Spinal cord (tissue), 4 donors: Measurements from ENCODE around the gene ZBTB3. TPM values are rescaled to one million over a fixed set of nuclear protein-coding genes. Genes with fewer than 3 reads are reported as not detected.
A peak's percentile ranks its signal among the peaks of the same experiment; 100 is the strongest.

Experiments
- polyA plus RNA-seq, 2 donors: library from polyadenylated mRNA; unstranded; fragments of 120-200 nt; gene quantifications; one replicate each; pipeline ENCODE4 v1.2.1, GENCODE V29; 2013; ENCODE audit not compliant: insufficient read length in 2 of 2
- small RNA-seq: library from RNA; depleted of rRNA; stranded (forward); fragments of <200 nt; gene quantifications from one replicate; pipeline ENCODE3, GENCODE V24; 2014; ENCODE audit warnings: low replicate concordance
- total RNA-seq, 2 donors: library from RNA; depleted of rRNA in 1 of 2; stranded (reverse); fragments of 120-200 nt in 1 of 2; fragments of >200 nt in 1 of 2; gene quantifications; one replicate each; pipeline versions ENCODE4 v1.2.3 to v1.2.4, GENCODE V29; 2013 to 2014

Gene ZBTB3
- total and polyA plus RNA-seq, 4 donors = 6.8 to 15.3 (median 11.6) TPM

Small RNAs within 50 kb of the gene (small RNA-seq; reads per million reads assigned to genes)
- 0.67 reads per million, percentile 67 among the genes with 10 or more reads in this experiment for gene MIR6514

Other genes with a start within 250 kb of the ZBTB3 start
- gene AHNAK, start 207.4 kb downstream of the ZBTB3 start, total RNA-seq = 100 to 1,000 TPM; 247 to 463 TPM
- 10 to 100 TPM; 60.2 to 84.0 TPM for gene AHNAK, start 207.4 kb downstream of the ZBTB3 start, polyA plus RNA-seq
- gene EEF1G, start 180.3 kb downstream of the ZBTB3 start, total RNA-seq = 1,000 to 10,000 TPM in 1 of 2 donors, 100 to 1,000 TPM in 1; 887 to 2,089 TPM
- 1,000 to 10,000 TPM; 1,849 to 2,100 TPM for gene EEF1G, start 180.3 kb downstream of the ZBTB3 start, polyA plus RNA-seq
- 1 to 10 TPM; 4.3 to 9.0 TPM for gene TUT1, start 162.6 kb downstream of the ZBTB3 start, total RNA-seq
- 10 to 100 TPM; 18.4 to 22.1 TPM for gene TUT1, start 162.6 kb downstream of the ZBTB3 start, polyA plus RNA-seq
- gene MTA2, start 152.3 kb downstream of the ZBTB3 start, total RNA-seq = 10 to 100 TPM; 72.9 to 88.0 TPM
- gene MTA2, start 152.3 kb downstream of the ZBTB3 start, polyA plus RNA-seq = 10 to 100 TPM; 82.1 to 91.6 TPM
- 10 to 100 TPM; 10.5 to 30.2 TPM for gene EML3, start 141.4 kb downstream of the ZBTB3 start, total RNA-seq
- gene EML3, start 141.4 kb downstream of the ZBTB3 start, polyA plus RNA-seq = 10 to 100 TPM; 30.3 to 46.3 TPM
- gene ROM1, start 140.9 kb downstream of the ZBTB3 start, total RNA-seq = 10 to 100 TPM in 1 of 2 donors, 1 to 10 TPM in 1; 4.8 to 11.9 TPM
- gene ROM1, start 140.9 kb downstream of the ZBTB3 start, polyA plus RNA-seq = 10 to 100 TPM in 1 of 2 donors, 1 to 10 TPM in 1; 8.7 to 11.1 TPM
- 10 to 100 TPM; 26.6 to 40.5 TPM for gene B3GAT3, start 132.2 kb downstream of the ZBTB3 start, total RNA-seq
- gene B3GAT3, start 132.2 kb downstream of the ZBTB3 start, polyA plus RNA-seq = 10 to 100 TPM; 54.2 to 70.5 TPM
- gene GANAB, start 107.5 kb downstream of the ZBTB3 start, total RNA-seq = 100 to 1,000 TPM; 119 to 161 TPM
- 100 to 1,000 TPM; 169 to 195 TPM for gene GANAB, start 107.5 kb downstream of the ZBTB3 start, polyA plus RNA-seq
- gene INTS5, start 100.9 kb downstream of the ZBTB3 start, total RNA-seq = 10 to 100 TPM; 12.0 to 14.3 TPM
- 10 to 100 TPM; 15.5 to 17.9 TPM for gene INTS5, start 100.9 kb downstream of the ZBTB3 start, polyA plus RNA-seq
- 10 to 100 TPM; 21.4 to 66.0 TPM for gene C11orf98, start 89.0 kb downstream of the ZBTB3 start, total RNA-seq
- gene C11orf98, start 89.0 kb downstream of the ZBTB3 start, polyA plus RNA-seq = 10 to 100 TPM; 61.9 to 63.5 TPM
- 10 to 100 TPM in 1 of 2 donors, 1 to 10 TPM in 1; 6.0 to 13.7 TPM for gene CSKMT, start 88.8 kb downstream of the ZBTB3 start, total RNA-seq
- 1 to 10 TPM; 8.1 to 9.6 TPM for gene CSKMT, start 88.8 kb downstream of the ZBTB3 start, polyA plus RNA-seq
- 10 to 100 TPM in 1 of 2 donors, 1 to 10 TPM in 1; 5.4 to 15.2 TPM for gene UQCC3, start 82.5 kb downstream of the ZBTB3 start, total RNA-seq
- gene UQCC3, start 82.5 kb downstream of the ZBTB3 start, polyA plus RNA-seq = 10 to 100 TPM; 13.7 to 14.3 TPM
- gene LBHD1, start 81.9 kb downstream of the ZBTB3 start, total RNA-seq = 1 to 10 TPM; 2.9 to 6.1 TPM
- gene LBHD1, start 81.9 kb downstream of the ZBTB3 start, polyA plus RNA-seq = 10 to 100 TPM in 1 of 2 donors, 1 to 10 TPM in 1; 7.5 to 10.2 TPM
- 10 to 100 TPM; 32.0 to 89.6 TPM for gene UBXN1, start 75.1 kb downstream of the ZBTB3 start, total RNA-seq
- gene UBXN1, start 75.1 kb downstream of the ZBTB3 start, polyA plus RNA-seq = 100 to 1,000 TPM; 141 to 148 TPM
- gene LRRN4CL, start 64.6 kb downstream of the ZBTB3 start, total RNA-seq = 10 to 100 TPM in 1 of 2 donors, 1 to 10 TPM in 1; 3.2 to 15.0 TPM
- 1 to 10 TPM in 1 of 2 donors, under 1 TPM in 1; 0.40 to 3.2 TPM for gene LRRN4CL, start 64.6 kb downstream of the ZBTB3 start, polyA plus RNA-seq
- 100 to 1,000 TPM; 147 to 179 TPM for gene BSCL2, start 46.7 kb downstream of the ZBTB3 start, total RNA-seq
- gene BSCL2, start 46.7 kb downstream of the ZBTB3 start, polyA plus RNA-seq = 100 to 1,000 TPM; 224 to 261 TPM
- 10 to 100 TPM; 25.6 to 54.8 TPM for gene GNG3, start 46.5 kb downstream of the ZBTB3 start, total RNA-seq
- gene GNG3, start 46.5 kb downstream of the ZBTB3 start, polyA plus RNA-seq = 100 to 1,000 TPM; 288 to 295 TPM
- gene HNRNPUL2, start 26.7 kb downstream of the ZBTB3 start, total RNA-seq = 10 to 100 TPM; 15.3 to 32.6 TPM
- gene HNRNPUL2, start 26.7 kb downstream of the ZBTB3 start, polyA plus RNA-seq = 10 to 100 TPM; 62.8 to 69.3 TPM
- gene TTC9C, start 25.7 kb downstream of the ZBTB3 start, total RNA-seq = 10 to 100 TPM; 30.7 to 40.9 TPM
- gene TTC9C, start 25.7 kb downstream of the ZBTB3 start, polyA plus RNA-seq = 10 to 100 TPM; 34.8 to 47.5 TPM
- 100 to 1,000 TPM in 1 of 2 donors, 10 to 100 TPM in 1; 80.1 to 178 TPM for gene POLR2G, start 7.4 kb upstream of the ZBTB3 start, total RNA-seq
- 100 to 1,000 TPM; 145 to 152 TPM for gene POLR2G, start 7.4 kb upstream of the ZBTB3 start, polyA plus RNA-seq
- gene TAF6L, start 17.2 kb upstream of the ZBTB3 start, total RNA-seq = 10 to 100 TPM; 14.4 to 29.5 TPM
- gene TAF6L, start 17.2 kb upstream of the ZBTB3 start, polyA plus RNA-seq = 10 to 100 TPM; 27.1 to 37.6 TPM
- gene TMEM179B, start 33.2 kb upstream of the ZBTB3 start, total RNA-seq = 10 to 100 TPM; 22.7 to 57.9 TPM
- 10 to 100 TPM; 44.0 to 57.2 TPM for gene TMEM179B, start 33.2 kb upstream of the ZBTB3 start, polyA plus RNA-seq
- 10 to 100 TPM; 12.3 to 24.0 TPM for gene TMEM223, start 37.8 kb upstream of the ZBTB3 start, total RNA-seq
- gene TMEM223, start 37.8 kb upstream of the ZBTB3 start, polyA plus RNA-seq = 10 to 100 TPM; 23.2 to 25.5 TPM
- 10 to 100 TPM; 32.2 to 46.2 TPM for gene NXF1, start 51.3 kb upstream of the ZBTB3 start, total RNA-seq
- gene NXF1, start 51.3 kb upstream of the ZBTB3 start, polyA plus RNA-seq = 100 to 1,000 TPM in 1 of 2 donors, 10 to 100 TPM in 1; 89.7 to 106 TPM
- gene STX5, start 77.9 kb upstream of the ZBTB3 start, total RNA-seq = 10 to 100 TPM; 31.1 to 40.8 TPM
- gene STX5, start 77.9 kb upstream of the ZBTB3 start, polyA plus RNA-seq = 10 to 100 TPM; 46.0 to 48.5 TPM
- not detected for gene TEX54, start 78.7 kb upstream of the ZBTB3 start, total RNA-seq
- gene TEX54, start 78.7 kb upstream of the ZBTB3 start, polyA plus RNA-seq = under 1 TPM in 1 of 2 donors, not detected in 1; 0.57 TPM
- gene WDR74, start 85.4 kb upstream of the ZBTB3 start, total RNA-seq = 10 to 100 TPM; 25.5 to 42.6 TPM
- gene WDR74, start 85.4 kb upstream of the ZBTB3 start, polyA plus RNA-seq = 10 to 100 TPM; 34.4 to 45.5 TPM
- gene SLC3A2, start 126.7 kb upstream of the ZBTB3 start, total RNA-seq = 100 to 1,000 TPM; 170 to 372 TPM
- gene SLC3A2, start 126.7 kb upstream of the ZBTB3 start, polyA plus RNA-seq = 100 to 1,000 TPM; 180 to 243 TPM
- 1 to 10 TPM in 1 of 2 donors, under 1 TPM in 1; 0.89 to 4.4 TPM for gene CHRM1, start 167.2 kb upstream of the ZBTB3 start, total RNA-seq
- 1 to 10 TPM; 1.2 to 3.1 TPM for gene CHRM1, start 167.2 kb upstream of the ZBTB3 start, polyA plus RNA-seq
- gene SLC22A6, start 230.8 kb upstream of the ZBTB3 start, total RNA-seq = 100 to 1,000 TPM in 1 of 2 donors, 10 to 100 TPM in 1; 25.0 to 340 TPM
- 10 to 100 TPM; 12.2 to 81.1 TPM for gene SLC22A6, start 230.8 kb upstream of the ZBTB3 start, polyA plus RNA-seq